Activated naive CD8-positive, alpha-beta T cell treated with anti-CD3 and anti-CD28 coated beads, Interleukin-2, amount 50 U/mL, for 24 hours (primary cell): ENCODE measurements around the gene TTLL12.
A peak's percentile ranks its signal among the peaks of the same experiment; 100 is the strongest.

Experiments used
- ATAC-seq: fragments of 150-1000 bp; cut with Tn5 transposase; one replicate; pipeline ENCODE4 v1.10.0; 2021
- DNase-seq: peaks from one replicate; pipeline ENCODE4 v3.0.0; 2021
- H3K27ac Mint-ChIP-seq: one replicate; pipeline ENCODE4 v1.8.0; 2021; ENCODE audit warnings: mild to moderate bottlenecking, mixed read lengths
- H3K27me3 Mint-ChIP-seq: one replicate; pipeline ENCODE4 v1.8.0; 2021; ENCODE audit warnings: mixed read lengths
- H3K36me3 Mint-ChIP-seq: one replicate; pipeline ENCODE4 v1.8.0; 2021; ENCODE audit warnings: low read depth, mixed read lengths
- H3K4me1 Mint-ChIP-seq: one replicate; pipeline ENCODE4 v1.8.0; 2021; ENCODE audit warnings: mixed read lengths
- H3K4me3 Mint-ChIP-seq: one replicate; pipeline ENCODE4 v1.8.0; 2021; ENCODE audit warnings: mild to moderate bottlenecking, moderate library complexity, mixed read lengths
- H3K9me3 Mint-ChIP-seq: one replicate; pipeline ENCODE4 v1.8.0; 2021; ENCODE audit warnings: mixed read lengths

TTLL12 gene

DNA sequence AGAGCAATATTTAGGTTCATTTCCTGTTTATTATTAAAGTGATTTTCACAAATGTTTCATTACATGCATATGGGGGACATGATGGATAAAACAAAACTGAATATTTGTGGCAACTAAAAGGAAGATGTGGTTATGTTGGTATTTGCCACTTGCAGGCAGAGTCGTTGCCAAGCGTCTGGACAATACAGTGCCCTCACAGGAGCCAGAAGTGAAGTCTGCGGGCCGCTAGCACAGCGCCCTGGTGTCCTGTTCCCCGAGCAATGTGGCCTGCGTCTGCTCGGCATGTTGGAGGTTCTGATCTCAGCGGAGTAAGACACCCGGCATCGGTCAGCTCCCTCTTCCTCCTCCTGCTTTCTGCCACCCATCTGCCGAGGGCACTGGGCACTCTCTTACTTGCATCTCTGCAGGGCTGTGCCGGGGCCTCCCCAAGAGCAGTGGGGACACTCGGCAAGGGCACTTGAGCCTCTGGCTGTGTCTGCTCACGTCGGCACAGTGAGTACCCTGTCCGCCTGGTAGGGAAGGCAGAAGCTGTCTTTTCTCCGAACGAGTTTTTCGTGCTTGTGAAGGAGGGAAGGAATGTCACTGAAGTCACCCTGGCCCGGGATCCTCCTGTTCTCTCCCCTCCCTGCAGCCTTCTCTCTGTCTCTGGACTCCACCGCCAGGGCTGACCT lies 10.5 kb upstream of the TTLL12 start:
- Mint-ChIP-seq H3K4me1 (no peaks in the 10 kb centered on the region), H3K27ac (no peak overlapping the region), H3K27me3 (peaks cover 5% of the 10 kb centered on the region), H3K4me3 (no peak overlapping the region), H3K36me3 (no peaks in the 10 kb centered on the region), H3K9me3 (no peaks in the 10 kb centered on the region)
- ATAC-seq (no peak), DNase-seq (no peak)

DNA sequence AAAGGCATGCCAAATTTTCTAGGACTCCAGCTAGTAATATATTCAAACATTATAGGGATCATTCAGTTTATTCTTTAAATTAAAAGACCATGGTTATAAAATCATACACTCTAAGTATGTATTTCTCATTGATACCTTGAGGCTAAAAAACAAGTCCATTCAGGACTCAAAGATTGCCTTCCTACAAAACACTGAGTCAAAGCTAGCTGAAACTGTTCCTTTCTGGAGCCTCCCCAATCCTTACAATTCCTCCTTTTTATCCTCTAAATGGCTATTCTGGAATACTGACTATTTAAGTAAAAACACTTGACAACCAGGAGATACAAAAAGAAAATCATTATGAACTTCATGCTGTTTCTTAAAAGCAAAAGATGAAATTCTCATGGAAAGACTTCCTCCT lies 4.9 kb upstream of the TTLL12 start:
- Mint-ChIP-seq H3K36me3 (no peaks in the 10 kb centered on the region), H3K27ac (no peak overlapping the region), H3K27me3 (peaks cover 2% of the 10 kb centered on the region), H3K4me1 (peaks cover 8% of the 10 kb centered on the region), H3K9me3 (peaks cover 4% of the 10 kb centered on the region), H3K4me3 (no peak overlapping the region)
- ATAC-seq (no peak), DNase-seq (no peak)

DNA sequence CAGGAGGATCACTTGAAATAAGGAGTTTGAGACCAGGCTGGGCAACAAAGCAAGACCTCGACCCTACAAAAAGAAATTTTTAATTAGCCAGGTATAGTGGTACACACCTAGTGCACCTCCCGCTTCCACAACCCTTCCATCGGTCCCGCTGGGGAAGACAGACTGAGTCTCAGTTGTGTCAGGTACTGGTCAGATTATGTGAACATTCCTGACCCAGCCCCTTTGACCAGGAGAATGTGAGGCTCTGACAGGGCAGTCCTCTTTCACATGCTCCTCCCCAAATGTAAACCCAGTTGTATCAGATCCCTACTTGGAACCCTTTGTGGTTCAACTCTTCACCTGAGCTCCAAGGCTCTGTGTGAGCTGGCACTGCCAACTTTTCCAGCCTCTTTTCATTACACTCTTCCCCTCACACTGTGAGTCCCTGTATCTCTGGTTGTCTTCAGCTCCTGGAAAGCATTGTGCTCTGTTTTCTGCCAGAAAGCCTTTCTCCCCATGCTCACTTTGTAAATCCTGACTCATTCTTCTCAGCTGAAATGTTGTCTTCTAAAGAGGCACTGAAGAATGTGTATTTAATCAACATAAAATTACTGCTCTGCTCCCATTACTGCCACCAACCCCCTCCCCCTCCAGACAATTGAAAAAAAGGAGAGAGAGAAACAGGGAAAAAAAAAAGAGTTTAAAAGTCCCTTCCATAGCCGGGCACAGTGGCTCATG lies 2.1 kb upstream of the TTLL12 start:
- H3K27me3 Mint-ChIP-seq: no peaks in the 10 kb centered on the region

DNA sequence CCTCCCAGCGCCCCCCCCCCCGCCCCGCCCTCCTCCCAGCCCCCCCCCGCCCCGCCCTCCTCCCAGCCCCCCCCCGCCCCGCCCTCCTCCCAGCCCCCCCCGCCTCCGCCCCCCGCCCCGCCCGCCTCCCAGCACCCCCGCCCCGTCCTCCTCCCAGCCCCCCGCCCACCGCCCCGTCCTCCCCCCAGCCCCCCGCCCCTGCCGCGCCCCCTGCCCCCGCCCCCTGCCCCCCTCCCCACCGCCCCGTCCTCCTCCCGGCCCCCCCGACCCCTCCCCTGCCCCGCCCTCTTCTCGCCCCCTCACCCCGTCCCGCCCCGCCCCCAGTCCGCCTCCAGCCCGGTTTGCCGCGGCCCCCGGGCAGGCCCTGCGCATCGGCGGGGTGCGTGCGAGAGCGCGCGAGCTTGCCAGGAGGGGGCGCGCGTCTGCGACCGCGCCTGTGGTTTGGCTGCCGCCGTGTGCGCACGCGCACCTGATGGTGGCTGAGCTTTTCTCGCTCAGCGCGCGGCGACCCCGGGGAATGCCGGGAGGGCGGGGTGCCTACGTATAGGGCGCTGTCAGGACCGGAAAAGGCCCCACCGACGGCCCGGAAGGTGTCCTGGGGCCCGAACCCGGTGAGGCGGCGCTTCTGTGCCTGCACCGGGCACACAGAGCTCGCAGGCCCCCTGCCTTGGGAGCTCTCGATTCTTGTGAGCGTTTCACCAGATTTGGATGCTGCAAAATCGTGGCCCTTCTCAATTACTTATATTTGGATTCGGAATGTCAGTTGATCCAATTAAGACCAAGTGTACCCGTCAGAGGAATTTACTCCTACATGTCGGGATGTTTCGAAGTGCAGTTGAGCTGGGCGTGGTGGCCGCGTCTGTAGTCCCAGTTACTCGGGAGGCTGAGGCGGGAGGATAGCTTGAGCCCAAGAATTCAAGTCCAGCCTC lies 501 bp upstream of the TTLL12 start:
- ATAC-seq: peak; percentile 96
- peak overlapping the region; percentile 92 for H3K27ac Mint-ChIP-seq
- peaks cover 4% of the 10 kb centered on the region for H3K9me3 Mint-ChIP-seq
- DNase-seq: peak; percentile 98
- peak overlapping the region; percentile 85 for H3K4me3 Mint-ChIP-seq
- H3K36me3 Mint-ChIP-seq: peaks cover 8% of the 10 kb centered on the region
- H3K4me1 Mint-ChIP-seq: peaks cover 28% of the 10 kb centered on the region
- H3K27me3 Mint-ChIP-seq: no peaks in the 10 kb centered on the region

More for the DNA sequence above, 2.1 kb upstream of the TTLL12 start:
- ATAC-seq: no peak
- Mint-ChIP-seq H3K36me3 (peaks cover 5% of the 10 kb centered on the region), H3K4me3 (peak overlapping the region; percentile 64), H3K27ac (no peak overlapping the region), H3K9me3 (peaks cover 4% of the 10 kb centered on the region), H3K4me1 (peaks cover 26% of the 10 kb centered on the region)
- no peak for DNase-seq

DNA sequence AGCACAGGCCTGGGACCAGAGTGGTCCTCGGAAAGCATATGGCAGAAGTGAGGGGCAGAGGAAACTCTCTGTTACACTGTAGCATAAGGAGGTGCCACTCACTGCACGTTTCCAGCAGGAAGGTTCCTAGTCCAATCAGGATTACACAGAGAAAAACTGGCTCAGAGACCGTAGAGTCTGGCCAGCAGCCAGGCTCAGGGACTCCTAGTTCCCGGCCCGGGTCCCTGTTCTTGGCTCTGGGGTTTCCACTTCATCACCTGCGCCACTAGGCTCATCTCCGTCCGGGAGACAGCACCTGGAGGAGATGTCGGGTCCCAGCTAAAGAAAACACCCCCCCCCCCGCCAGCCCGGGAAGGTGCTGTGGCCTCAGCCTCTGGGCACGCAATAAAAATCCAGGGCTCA lies 1.1 kb downstream of the TTLL12 start:
- H3K4me3 Mint-ChIP-seq: peak overlapping the region; percentile 86
- no peak for DNase-seq
- peaks cover 28% of the 10 kb centered on the region for H3K4me1 Mint-ChIP-seq
- no peaks in the 10 kb centered on the region for H3K27me3 Mint-ChIP-seq
- ATAC-seq: no peak
- H3K36me3 Mint-ChIP-seq: peaks cover 10% of the 10 kb centered on the region
- no peaks in the 10 kb centered on the region for H3K9me3 Mint-ChIP-seq
- H3K27ac Mint-ChIP-seq: peak overlapping the region; percentile 60

DNA sequence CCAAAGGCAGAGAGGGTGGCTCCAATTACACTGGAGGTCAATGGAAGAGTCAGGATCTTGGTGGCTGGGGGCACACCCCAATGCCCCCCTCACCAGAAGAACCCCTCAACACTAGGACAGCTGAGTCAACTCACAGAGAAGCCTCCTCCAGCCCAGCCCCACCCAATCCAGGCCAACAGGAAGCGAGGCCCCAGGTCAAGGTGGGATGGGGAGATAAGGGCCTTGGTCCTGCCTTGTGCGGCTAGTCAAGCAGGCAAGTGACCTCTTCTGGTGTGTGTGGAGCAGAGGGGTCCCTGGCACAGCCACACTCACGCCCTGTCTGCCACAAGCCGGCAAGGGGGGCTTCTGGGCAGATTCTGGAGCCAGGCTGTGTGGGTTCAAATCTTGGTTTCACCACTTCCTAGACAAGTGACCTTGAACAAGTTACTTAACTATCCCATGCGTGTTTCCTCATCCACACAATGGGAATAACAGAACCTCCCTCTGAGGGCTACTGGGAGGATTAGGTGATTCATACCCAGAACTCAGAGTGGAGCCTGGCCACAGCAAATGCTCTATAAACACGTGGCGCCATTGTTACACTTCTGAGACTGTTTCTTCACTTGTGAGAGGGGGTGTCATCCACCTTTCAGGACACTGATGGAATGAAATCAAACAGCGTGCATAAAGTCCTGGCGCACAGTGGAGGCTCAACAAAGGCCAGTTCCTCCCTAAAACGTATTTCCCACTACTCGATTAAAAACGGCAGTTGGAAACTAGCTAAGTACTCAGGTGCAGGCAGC lies 3.2 kb downstream of the TTLL12 start:
- no peak overlapping the region for H3K27ac Mint-ChIP-seq
- no peak for DNase-seq
- H3K36me3 Mint-ChIP-seq: peaks cover 24% of the 10 kb centered on the region

DNA sequence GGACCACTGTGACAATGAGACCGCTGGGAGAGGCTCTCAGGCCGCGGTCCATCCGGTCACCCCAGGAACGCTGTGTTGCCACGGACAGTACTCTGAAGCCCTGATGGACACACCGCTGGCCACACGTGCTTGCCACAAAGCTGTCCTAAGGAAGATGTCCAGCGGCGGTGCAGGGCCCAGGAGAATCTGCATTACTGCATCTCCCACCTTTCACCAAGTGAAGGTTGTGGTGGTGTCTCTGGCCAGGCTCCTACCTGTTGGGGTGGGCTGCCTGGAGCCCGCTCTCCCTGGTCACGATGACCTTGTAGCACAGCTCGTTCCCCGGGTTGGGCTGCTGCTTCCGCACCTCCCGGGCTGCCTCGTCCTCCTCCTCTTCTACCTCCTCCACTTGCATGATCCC lies 4.2 kb downstream of the TTLL12 start:
- no peak overlapping the region for H3K27ac Mint-ChIP-seq
- ATAC-seq: no peak

More for the DNA sequence above, 3.2 kb downstream of the TTLL12 start:
- H3K9me3 Mint-ChIP-seq: no peaks in the 10 kb centered on the region
- ATAC-seq: no peak
- H3K4me3 Mint-ChIP-seq: peak overlapping the region; percentile 44
- peaks cover 26% of the 10 kb centered on the region for H3K4me1 Mint-ChIP-seq
- no peaks in the 10 kb centered on the region for H3K27me3 Mint-ChIP-seq

DNA sequence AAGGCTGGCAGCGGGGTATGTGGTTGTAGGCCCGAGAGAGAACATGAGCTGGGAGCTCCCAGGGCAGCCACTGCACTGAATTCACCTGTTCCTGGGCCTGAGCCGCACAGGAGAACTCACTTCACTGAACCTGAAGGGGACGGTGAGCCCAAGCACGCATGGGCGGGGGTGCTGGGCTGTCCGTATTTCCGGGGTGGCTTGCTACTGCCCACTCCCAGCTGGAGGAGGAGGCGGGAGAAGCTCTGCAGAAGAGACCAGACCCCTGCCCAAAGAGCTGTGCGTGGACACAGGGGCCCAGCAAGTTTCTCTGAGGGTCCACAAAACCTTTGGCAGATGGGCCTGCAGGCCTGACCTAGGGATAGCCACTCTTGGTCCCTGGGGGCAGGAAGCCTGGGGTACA lies 4.8 kb downstream of the TTLL12 start:
- peaks cover 20% of the 10 kb centered on the region for H3K4me1 Mint-ChIP-seq
- H3K4me3 Mint-ChIP-seq: no peak overlapping the region
- no peak for DNase-seq
- H3K36me3 Mint-ChIP-seq: peaks cover 36% of the 10 kb centered on the region
- no peaks in the 10 kb centered on the region for H3K27me3 Mint-ChIP-seq
- H3K27ac Mint-ChIP-seq: no peak overlapping the region
- no peaks in the 10 kb centered on the region for H3K9me3 Mint-ChIP-seq
- ATAC-seq: no peak

More for the DNA sequence above, 4.2 kb downstream of the TTLL12 start:
- H3K27me3 Mint-ChIP-seq: no peaks in the 10 kb centered on the region
- peaks cover 21% of the 10 kb centered on the region for H3K4me1 Mint-ChIP-seq
- no peak for DNase-seq
- peaks cover 31% of the 10 kb centered on the region for H3K36me3 Mint-ChIP-seq
- no peak overlapping the region for H3K4me3 Mint-ChIP-seq
- no peaks in the 10 kb centered on the region for H3K9me3 Mint-ChIP-seq

DNA sequence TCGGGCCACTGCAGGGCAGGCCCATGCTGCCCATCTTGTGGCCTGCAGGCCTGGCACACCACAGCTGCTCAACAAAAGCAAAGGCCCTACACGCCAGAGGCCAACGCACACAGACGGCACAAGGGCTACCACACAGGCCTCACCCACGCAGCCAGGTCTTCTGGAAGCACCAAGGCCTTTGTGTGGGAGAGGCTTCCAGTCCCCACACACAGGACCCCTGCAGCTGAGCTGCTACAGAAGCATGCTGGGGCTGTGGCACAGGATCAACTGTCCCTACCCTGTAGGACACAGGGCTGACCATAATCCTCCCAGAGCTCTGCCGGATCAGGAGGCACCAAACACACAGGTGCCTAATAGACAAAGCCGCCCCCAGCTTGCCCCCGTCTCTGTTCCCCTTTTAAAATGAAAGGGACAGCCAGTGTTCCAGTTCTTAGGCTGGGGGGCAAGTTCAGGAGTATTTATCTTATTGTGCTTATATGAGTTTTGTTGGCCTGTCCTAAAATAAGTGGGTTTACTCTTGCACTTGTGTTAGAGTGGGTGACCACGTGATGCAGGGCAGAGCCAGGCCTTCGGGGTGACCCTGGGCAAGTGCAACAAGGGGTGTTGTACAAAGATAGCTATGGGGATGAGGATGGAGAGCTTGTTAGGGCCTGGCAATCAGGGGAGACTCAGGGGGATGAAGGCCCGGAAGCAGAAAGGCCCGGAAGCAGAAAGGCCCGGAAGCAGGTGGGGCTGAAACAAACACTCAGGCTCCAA lies 5.4 kb downstream of the TTLL12 start:
- Mint-ChIP-seq H3K27ac (no peak overlapping the region), H3K27me3 (no peaks in the 10 kb centered on the region), H3K36me3 (peaks cover 40% of the 10 kb centered on the region), H3K9me3 (no peaks in the 10 kb centered on the region), H3K4me3 (no peak overlapping the region), H3K4me1 (peaks cover 20% of the 10 kb centered on the region)
- no peak for ATAC-seq
- no peak for DNase-seq

DNA sequence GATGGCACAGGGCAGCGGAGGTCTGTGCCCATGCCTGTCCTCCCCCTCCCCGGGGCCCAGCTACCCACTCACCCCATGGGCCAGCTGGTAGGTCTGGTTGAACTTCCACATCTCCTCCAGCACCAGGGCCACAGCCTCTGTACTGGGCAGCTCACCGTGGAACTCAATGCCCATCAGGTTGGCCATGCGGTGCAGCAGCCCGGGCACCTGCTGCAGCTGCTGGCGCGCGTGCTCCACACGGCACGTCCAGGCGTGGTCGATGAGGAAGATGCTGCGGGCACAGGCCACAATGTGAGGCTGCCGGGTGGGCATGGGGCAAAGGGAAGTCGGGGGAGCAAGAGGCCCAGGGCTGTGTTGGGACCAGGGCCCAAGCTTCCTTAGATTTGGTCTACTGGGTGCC lies 6.3 kb downstream of the TTLL12 start:
- H3K27me3 Mint-ChIP-seq: no peaks in the 10 kb centered on the region
- no peak overlapping the region for H3K4me3 Mint-ChIP-seq
- DNase-seq (no peak), ATAC-seq (no peak)
- H3K4me1 Mint-ChIP-seq: peaks cover 17% of the 10 kb centered on the region
- H3K27ac Mint-ChIP-seq: no peak overlapping the region
- no peaks in the 10 kb centered on the region for H3K9me3 Mint-ChIP-seq
- peaks cover 43% of the 10 kb centered on the region for H3K36me3 Mint-ChIP-seq

DNA sequence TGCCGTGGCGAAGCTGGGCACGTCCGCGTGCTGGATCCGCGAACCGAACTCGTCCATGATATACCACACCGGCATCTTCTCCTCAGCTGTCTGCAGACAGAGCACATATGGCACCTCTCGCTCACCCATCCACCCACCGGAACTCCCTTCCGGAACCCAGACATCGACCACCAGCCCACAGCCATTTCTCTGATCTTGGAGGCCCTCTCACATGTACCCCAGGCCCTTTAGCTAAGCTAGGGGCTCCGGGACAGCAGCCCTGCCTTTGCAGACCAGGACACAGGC lies 7.1 kb downstream of the TTLL12 start:
- H3K4me3 Mint-ChIP-seq: no peak overlapping the region
- H3K36me3 Mint-ChIP-seq: peaks cover 43% of the 10 kb centered on the region
- H3K4me1 Mint-ChIP-seq: peaks cover 11% of the 10 kb centered on the region
- no peaks in the 10 kb centered on the region for H3K9me3 Mint-ChIP-seq
- no peak overlapping the region for H3K27ac Mint-ChIP-seq
- no peak for ATAC-seq
- no peaks in the 10 kb centered on the region for H3K27me3 Mint-ChIP-seq
- DNase-seq: no peak

DNA sequence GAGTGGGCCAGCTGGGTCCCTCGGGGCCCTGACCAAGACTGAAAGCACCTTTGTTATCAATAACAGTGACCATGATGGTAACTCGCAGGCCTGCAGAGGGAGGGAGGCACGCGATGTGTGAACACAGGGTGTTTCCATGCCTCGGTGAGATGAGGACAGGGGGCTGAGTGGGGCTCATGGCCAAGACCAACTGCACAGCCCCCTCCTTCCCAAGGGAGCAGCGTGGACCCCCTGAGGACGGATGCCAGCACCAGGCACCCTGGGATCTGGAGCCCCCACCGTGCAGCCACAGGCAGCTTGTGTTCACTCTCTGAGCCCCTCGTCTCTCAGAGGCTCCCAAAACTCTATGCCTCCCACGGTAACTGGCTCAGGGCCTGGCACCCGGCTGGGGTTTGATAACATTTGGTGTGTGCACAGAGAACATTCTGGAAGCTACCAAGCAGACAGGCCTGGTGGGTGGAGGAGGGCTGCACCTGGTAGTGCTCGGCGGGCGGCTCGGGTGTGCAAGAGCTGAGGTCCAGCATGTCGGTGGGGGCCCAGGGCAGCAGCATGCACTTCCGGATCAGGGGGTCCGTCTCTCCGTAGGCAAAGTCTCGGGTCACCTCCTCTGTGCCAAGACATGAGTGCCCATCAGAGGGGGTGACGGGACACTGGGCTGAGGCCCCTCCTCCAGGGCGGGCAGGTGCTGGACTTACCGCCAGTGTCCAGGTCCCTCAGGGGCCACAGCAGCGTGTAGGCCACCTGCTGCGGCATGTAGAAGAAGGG lies 7.6 kb downstream of the TTLL12 start:
- Mint-ChIP-seq H3K4me1 (peaks cover 6% of the 10 kb centered on the region), H3K27me3 (no peaks in the 10 kb centered on the region), H3K27ac (no peak overlapping the region), H3K36me3 (peaks cover 40% of the 10 kb centered on the region), H3K9me3 (no peaks in the 10 kb centered on the region), H3K4me3 (no peak overlapping the region)
- ATAC-seq (no peak), DNase-seq (no peak)

DNA sequence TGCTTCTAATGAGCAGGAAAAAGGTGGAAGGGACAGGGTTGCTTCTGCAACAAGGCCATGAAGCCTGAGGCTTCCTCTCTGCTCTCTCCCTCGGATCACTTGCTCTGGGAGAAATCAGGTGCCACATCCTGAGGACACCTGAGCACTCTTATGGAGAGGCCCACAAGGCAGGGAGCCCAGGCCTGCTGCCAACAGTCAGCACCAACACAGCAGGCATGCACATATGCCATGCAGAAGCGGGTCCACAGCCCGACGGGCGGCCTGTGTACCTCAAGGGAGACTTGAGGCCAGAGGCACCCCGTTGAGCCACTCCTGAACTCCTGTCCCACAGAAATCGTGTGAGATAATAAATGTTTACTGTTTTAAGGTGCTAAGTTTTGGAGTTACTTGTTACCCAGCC lies 9.5 kb downstream of the TTLL12 start:
- Mint-ChIP-seq H3K36me3 (peaks cover 42% of the 10 kb centered on the region), H3K4me3 (no peak overlapping the region), H3K4me1 (no peaks in the 10 kb centered on the region), H3K27ac (no peak overlapping the region), H3K27me3 (no peaks in the 10 kb centered on the region), H3K9me3 (no peaks in the 10 kb centered on the region)
- DNase-seq (no peak), ATAC-seq (no peak)
